Heart left ventricle (tissue), 13 donors: ENCODE measurements around the gene OR5M10.

Source experiments
- CTCF ChIP-seq, 12 donors: fragments of 200-600 bp; sonication (generic) in 4 of 12; IDR thresholded peaks; one replicate each; pipeline versions ENCODE4 v1.5.0 to v1.8.0; 2018 to 2022; ENCODE audit warnings: antibody characterized with exemption in 12 of 12, mild to moderate bottlenecking in 5 of 12
- POLR2A ChIP-seq, 2 donors: fragments of 450-650 bp; IDR thresholded peaks; one replicate each; pipeline ENCODE4 v1.6.1; 2017; ENCODE audit warnings: antibody characterized with exemption in 2 of 2, mild to moderate bottlenecking in 2 of 2, moderate library complexity in 2 of 2
- donor health status: ischemic (EF 13 %, LVEDD 7.1; RV severe dilation, severe dysfunction).
- donor health status: DM: no; HTN: yes; CAD: no.
- donor health status: DM: no; HTN: no; CAD: no.
- donor health status: ischemic (EF 25% LVEDD 6.9; RV normal size, moderate dysfunction).
- donor health status: ischemic (EF 25% LVEDD 5.7; RV mildly dilated, moderate dysfunction).
- donor health status: ischemic (EF 35%, LVEDD 5.7; RV mildly dilated, moderate dysfunction).
- donor health status: nonischemic (EF 11% LVEDD 7.7; RV severe dilation, severe dysfunction).
- donor health status: DM: yes; HTN: yes; CAD: no.
- donor health status: PGD.
- donor health status: ischemic (EF 29% LVEDD 5.4; RV normal size, mild dysfunction).
- donor health status: nonischemic (EF 23%, LVEDD 6.1; RV moderate dilation, normal function).

- TF ChIP-seq POLR2A (IDR thresholded peaks at IDR 0.05) (no peak), CTCF (IDR thresholded peaks at IDR 0.05) (no peak)
These were observed 33.7 kb upstream of the OR5M10 start for GRCh38 chr11:56611174-56611573.
